MCF 10A (cell line): ENCODE data around the gene DCBLD1. TPM values are rescaled to one million over a fixed set of nuclear protein-coding genes. Genes with fewer than 3 reads are reported as not detected.

Source experiments
- BruUV-seq: library from RNA; stranded (reverse); fragments of 400-500 nt; replicated peaks from 2 replicates; lab custom pipeline; 2021; lab: Mats Ljungman, UMichigan
- CTCF ChIA-PET: fragments of 300-600 bp; sonication (Branson Sonifier 250); formaldehyde crosslinking; extraction: SDS; loops from one replicate; lab custom pipeline; 2021; ENCODE audit warnings: antibody characterized with exemption, inconsistent platforms; lab: Yijun Ruan, JAX
- POLR2A ChIA-PET: fragments of 300-600, 350-650 bp; sonication (Branson Sonifier 250); formaldehyde crosslinking; extraction: SDS; loops from one replicate; lab custom pipeline; 2020; ENCODE audit warnings: antibody characterized with exemption, inconsistent platforms; lab: Yijun Ruan, JAX
- DNase-seq: peaks from one replicate; pipeline ENCODE4 v3.0.0-alpha.2; 2018; ENCODE audit not compliant: unreplicated experiment
- H3K27ac Mint-ChIP-seq: one replicate; pipeline ENCODE4 v1.8.0; 2022; ENCODE audit warnings: mild to moderate bottlenecking, low read depth, mixed read lengths; ENCODE audit not compliant: unreplicated experiment
- H3K27me3 Mint-ChIP-seq: one replicate; pipeline ENCODE4 v1.8.0; 2022; ENCODE audit warnings: mixed read lengths; ENCODE audit not compliant: insufficient read depth, unreplicated experiment
- H3K36me3 Mint-ChIP-seq: one replicate; pipeline ENCODE4 v1.8.0; 2022; ENCODE audit warnings: mild to moderate bottlenecking, moderate library complexity, mixed read lengths; ENCODE audit not compliant: insufficient read depth, unreplicated experiment
- H3K4me1 Mint-ChIP-seq: one replicate; pipeline ENCODE4 v1.8.0; 2022; ENCODE audit warnings: mixed read lengths; ENCODE audit not compliant: insufficient read depth, unreplicated experiment
- H3K4me3 Mint-ChIP-seq: one replicate; pipeline ENCODE4 v1.8.0; 2022; ENCODE audit warnings: mild to moderate bottlenecking, moderate library complexity, mixed read lengths; ENCODE audit not compliant: unreplicated experiment
- H3K9me3 Mint-ChIP-seq: one replicate; pipeline ENCODE4 v1.8.0; 2022; ENCODE audit warnings: mixed read lengths; ENCODE audit not compliant: unreplicated experiment
- CTCF ChIP-seq: fragments of 200-600 bp; IDR thresholded peaks from one replicate; pipeline ENCODE4 v1.8.0; 2022; ENCODE audit warnings: antibody characterized with exemption, mild to moderate bottlenecking; ENCODE audit not compliant: unreplicated experiment
- intact Hi-C: fragments of 100-400 bp; cut with micrococcal nuclease; formaldehyde crosslinking; loops from 2 replicates; pipeline ENCODE4 v1.14.1; 2022
- total RNA-seq: library from RNA; stranded (reverse); gene quantifications from 2 replicates; pipeline ENCODE4 v1.2.3, GENCODE V29; 2022

The DCBLD1 gene
- total RNA-seq, 1 experiment from 2014 or later: 25.4 TPM

- Mint-ChIP-seq H3K36me3 (peaks cover 10% of the 10 kb centered on the region), H3K9me3 (no peaks in the 10 kb centered on the region), H3K4me1 (peaks cover 60% of the 10 kb centered on the region), H3K4me3 (peak overlapping the region; percentile 57), H3K27ac (peak overlapping the region; percentile 98), H3K27me3 (no peaks in the 10 kb centered on the region)
- CTCF ChIA-PET: interaction anchor here (0.6 to 1.3 kb wide), 5 partner anchors 45 to 88 kb away, joined by 3 to 5 read pairs (median 3); no protein-coding TSS in a partner anchor
- no peak for TF ChIP-seq CTCF
- intact Hi-C loops: loop anchor here (5.0 kb wide), 2 partner anchors 44 to 46 kb away; no protein-coding TSS in a partner anchor
- POLR2A ChIA-PET: interaction anchor here (0.6 to 8.3 kb wide), 12 partner anchors 15 to 180 kb away, joined by 3 to 165 read pairs (median 4); partner anchors contain the start of genes DCBLD1, GOPC and ROS1
- no TSS peak for BruUV-seq
- peak; percentile 80 for DNase-seq
These were observed 15.7 kb downstream of the DCBLD1 start for GRCh38 chr6:117498159-117498558.

- CTCF ChIA-PET: interaction anchor here (0.5 to 1.0 kb wide), 2 partner anchors 22 to 55 kb away, joined by 3 read pairs; no protein-coding TSS in a partner anchor
- Mint-ChIP-seq H3K36me3 (peaks cover 38% of the 10 kb centered on the region), H3K4me3 (no peak overlapping the region), H3K27me3 (no peaks in the 10 kb centered on the region), H3K9me3 (no peaks in the 10 kb centered on the region), H3K4me1 (peaks cover 51% of the 10 kb centered on the region), H3K27ac (peak overlapping the region; percentile 46)
- BruUV-seq: no TSS peak
- POLR2A ChIA-PET: no interaction called here
- no peak for DNase-seq
- intact Hi-C loops: no loop called here
- no peak for TF ChIP-seq CTCF
These were observed 19.2 kb downstream of the DCBLD1 start for GRCh38 chr6:117501722-117502121.

- Mint-ChIP-seq H3K4me1 (peaks cover 46% of the 10 kb centered on the region), H3K9me3 (no peaks in the 10 kb centered on the region), H3K36me3 (peaks cover 38% of the 10 kb centered on the region), H3K27me3 (no peaks in the 10 kb centered on the region), H3K4me3 (no peak overlapping the region), H3K27ac (peak overlapping the region; percentile 46)
- no peak for DNase-seq
- no TSS peak for BruUV-seq
- ChIA-PET CTCF (interaction anchor here (0.7 kb wide), 1 partner anchor 157 kb away, joined by 3 read pairs; no protein-coding TSS in a partner anchor), POLR2A (interaction anchor here (0.6 to 1.1 kb wide), 4 partner anchors 9 to 53 kb away, joined by 3 to 6 read pairs (median 4); partner anchors contain the start of gene DCBLD1)
- intact Hi-C loops: no loop called here
- no peak for TF ChIP-seq CTCF
These were observed 20.1 kb downstream of the DCBLD1 start for GRCh38 chr6:117502580-117502979.

- H3K9me3 Mint-ChIP-seq: no peaks in the 10 kb centered on the region
- no peak overlapping the region for H3K4me3 Mint-ChIP-seq
- H3K27ac Mint-ChIP-seq: no peak overlapping the region
- TF ChIP-seq CTCF: no peak
- no TSS peak for BruUV-seq
- no peak for DNase-seq
- intact Hi-C loops: no loop called here
- CTCF ChIA-PET: interaction anchor here (0.7 kb wide), 1 partner anchor 158 kb away, joined by 3 read pairs; no protein-coding TSS in a partner anchor
- peaks cover 34% of the 10 kb centered on the region for H3K36me3 Mint-ChIP-seq
- peaks cover 46% of the 10 kb centered on the region for H3K4me1 Mint-ChIP-seq
- POLR2A ChIA-PET: interaction anchor here (1.0 to 1.1 kb wide), 2 partner anchors 9 to 54 kb away, joined by 3 to 5 read pairs; no protein-coding TSS in a partner anchor
- H3K27me3 Mint-ChIP-seq: no peaks in the 10 kb centered on the region
These were observed 20.7 kb downstream of the DCBLD1 start for GRCh38 chr6:117503211-117503610.
